ENCODE data around the gene BEST1. TPM values are rescaled to one million over a fixed set of nuclear protein-coding genes. Genes with fewer than 3 reads are reported as not detected.
A peak's percentile ranks its signal among the peaks of the same experiment; 100 is the strongest.

Gene BEST1
- total RNA-seq, 4 donors from 2014 or later = 0.89 to 2.8 (median 1.5) TPM

- intact Hi-C loops (cut with DNase I; ENCODE audit: low total_unique reads) = no loop called here
- WGBS, 2 donors = 74 to 76% methylated on average over 14 to 18 of the region's 18 CpGs
- no peak for TF ChIP-seq POLR2A (IDR thresholded peaks at IDR 0.05)
- TF ChIP-seq CTCF (IDR thresholded peaks at IDR 0.05) = no peak
- peak in 1 of 2 donors; percentile 81 for DNase-seq (ENCODE audit: low spot score in 2 of 2)
- H3K4me3 ChIP-seq (ENCODE audit: low read depth, poor library complexity, severe bottlenecking) = no peak overlapping the region
These were observed 37.0 kb upstream of the BEST1 start for GRCh38 chr11:61912991-61913698.

- no peak for TF ChIP-seq POLR2A (IDR thresholded peaks at IDR 0.05)
- TF ChIP-seq CTCF (IDR thresholded peaks at IDR 0.05) = no peak
- WGBS, 2 donors = 80 to 82% methylated on average over 7 to 8 of the region's 8 CpGs
- peak in 1 of 2 donors; percentile 74 for DNase-seq (ENCODE audit: low spot score in 2 of 2)
- no peak overlapping the region for H3K4me3 ChIP-seq (ENCODE audit: low read depth, poor library complexity, severe bottlenecking)
- intact Hi-C loops (cut with DNase I; ENCODE audit: low total_unique reads) = no loop called here
These were observed 36.3 kb upstream of the BEST1 start for GRCh38 chr11:61913699-61914395.

GRCh38 chr11:61914471-61915171 is 35.5 kb upstream of the BEST1 start:
- TF ChIP-seq CTCF (IDR thresholded peaks at IDR 0.05) (no peak), POLR2A (IDR thresholded peaks at IDR 0.05) (no peak)
- WGBS, 2 donors = 89 to 94% methylated on average over 7 of the region's 7 CpGs
- intact Hi-C loops (cut with DNase I; ENCODE audit: low total_unique reads) = no loop called here
- peak in 1 of 2 donors; percentile 68 for DNase-seq (ENCODE audit: low spot score in 2 of 2)
- H3K4me3 ChIP-seq (ENCODE audit: low read depth, poor library complexity, severe bottlenecking) = no peak overlapping the region

GRCh38 chr11:61916737-61917333 is 33.3 kb upstream of the BEST1 start:
- no peak for TF ChIP-seq POLR2A (IDR thresholded peaks at IDR 0.05)
- no peak for TF ChIP-seq CTCF (IDR thresholded peaks at IDR 0.05)
- WGBS, 2 donors = 5 to 10% methylated on average over 16 to 30 of the region's 32 CpGs
- peak overlapping the region; percentile 43 for H3K4me3 ChIP-seq (ENCODE audit: low read depth, poor library complexity, severe bottlenecking)
- peak in 1 of 2 donors; percentile 88 for DNase-seq (ENCODE audit: low spot score in 2 of 2)
- intact Hi-C loops (cut with DNase I; ENCODE audit: low total_unique reads) = no loop called here

- H3K4me3 ChIP-seq (ENCODE audit: low read depth, poor library complexity, severe bottlenecking) = peak within 1 kb of the TSS; percentile 43
- 0 to 1% methylated on average over 35 to 40 of the region's 74 CpGs for WGBS, 2 donors
- intact Hi-C loops (cut with DNase I; ENCODE audit: low total_unique reads) = no loop called here
- peak; percentile 63 to 94 for DNase-seq (ENCODE audit: low spot score in 2 of 2)
- TF ChIP-seq POLR2A (IDR thresholded peaks at IDR 0.05) (no peak), CTCF (IDR thresholded peaks at IDR 0.05) (no peak)
These were observed 32.6 kb upstream of the BEST1 start, which contains the start of gene RAB3IL1 for GRCh38 chr11:61917334-61918109. Gene RAB3IL1, minus strand, starts transcription at chr11:61917566. Its CDS starts 199 bp downstream, at chr11:61917367.
